NCI-H146 (cell line): ENCODE data around the gene UBE2J1.

Source experiments
- DNase-seq: peaks from one replicate; lab custom pipeline; 2025; lab: John Stamatoyannopoulos, UW

UBE2J1 gene

DNA sequence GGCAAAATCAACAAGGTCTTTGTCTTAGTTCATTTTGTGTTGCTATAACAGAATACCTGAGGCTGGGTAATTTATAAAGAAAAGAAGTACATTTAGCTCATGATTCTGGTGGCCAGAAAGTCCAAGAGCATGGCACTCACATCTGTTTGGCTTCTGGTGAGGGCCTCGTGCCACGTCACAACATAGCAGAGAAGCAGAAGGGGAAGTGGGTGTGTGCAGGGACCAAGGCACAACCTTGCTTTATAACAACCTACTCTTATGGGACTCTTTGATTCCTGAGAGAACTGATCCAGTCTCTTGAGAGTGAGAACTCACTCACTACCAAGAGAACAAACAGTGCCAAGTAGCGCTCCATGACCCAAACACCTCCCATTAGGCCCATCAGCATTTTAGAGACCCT, 62.8 kb downstream of the UBE2J1 start:
- no peak for DNase-seq

DNA sequence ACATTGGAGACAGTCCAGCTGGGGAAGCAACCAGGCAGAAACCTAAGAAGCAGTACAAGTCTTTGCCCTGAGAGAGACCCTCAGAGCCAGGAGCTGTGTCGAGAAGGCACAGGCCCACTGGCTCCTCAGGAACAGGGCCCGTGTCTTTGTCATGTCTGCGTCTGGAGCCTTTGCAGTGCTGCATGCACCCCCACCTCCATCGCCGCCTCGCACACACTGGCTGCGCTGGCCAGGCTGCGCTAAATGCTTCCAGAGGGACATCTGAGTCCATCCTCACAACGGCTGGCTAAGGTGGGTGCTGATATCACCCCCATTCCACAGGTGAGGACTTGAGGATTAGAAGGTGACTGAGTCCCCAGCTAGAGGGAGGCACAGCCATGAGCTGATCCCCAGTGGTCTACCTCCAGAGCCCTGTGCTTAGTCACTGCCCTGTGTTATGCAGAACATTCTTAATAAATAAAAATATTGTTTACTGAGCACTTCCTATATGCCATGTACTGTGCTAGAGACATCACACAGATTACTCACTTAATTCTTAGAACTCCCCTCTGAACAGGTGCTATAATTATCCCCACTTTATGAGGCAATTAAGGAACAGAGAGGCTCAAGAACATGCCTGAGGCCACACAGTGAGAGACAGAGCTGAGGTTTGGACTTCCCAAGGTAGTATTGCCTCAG, 65.0 kb downstream of the UBE2J1 start:
- no peak for DNase-seq

DNA sequence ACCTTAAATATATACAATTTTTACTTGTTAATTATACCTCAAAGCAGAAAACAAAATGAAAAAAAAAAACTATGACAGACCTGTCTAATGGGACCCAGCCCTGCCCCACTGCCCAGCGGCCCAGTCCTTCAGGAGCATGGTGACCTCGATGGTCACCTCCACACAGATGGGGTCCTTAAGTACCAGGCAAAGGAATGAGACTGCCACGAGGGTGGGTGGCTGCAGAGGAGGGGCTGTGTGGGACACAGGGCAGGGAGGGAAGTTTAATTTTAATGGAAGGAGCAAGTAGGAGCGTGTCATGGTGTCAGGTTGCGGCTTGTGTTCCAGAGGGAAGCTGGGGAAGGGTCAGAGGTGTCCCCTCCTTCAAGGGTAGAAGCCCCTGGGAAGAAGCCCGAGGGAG, 66.0 kb downstream of the UBE2J1 start:
- DNase-seq = no peak

DNA sequence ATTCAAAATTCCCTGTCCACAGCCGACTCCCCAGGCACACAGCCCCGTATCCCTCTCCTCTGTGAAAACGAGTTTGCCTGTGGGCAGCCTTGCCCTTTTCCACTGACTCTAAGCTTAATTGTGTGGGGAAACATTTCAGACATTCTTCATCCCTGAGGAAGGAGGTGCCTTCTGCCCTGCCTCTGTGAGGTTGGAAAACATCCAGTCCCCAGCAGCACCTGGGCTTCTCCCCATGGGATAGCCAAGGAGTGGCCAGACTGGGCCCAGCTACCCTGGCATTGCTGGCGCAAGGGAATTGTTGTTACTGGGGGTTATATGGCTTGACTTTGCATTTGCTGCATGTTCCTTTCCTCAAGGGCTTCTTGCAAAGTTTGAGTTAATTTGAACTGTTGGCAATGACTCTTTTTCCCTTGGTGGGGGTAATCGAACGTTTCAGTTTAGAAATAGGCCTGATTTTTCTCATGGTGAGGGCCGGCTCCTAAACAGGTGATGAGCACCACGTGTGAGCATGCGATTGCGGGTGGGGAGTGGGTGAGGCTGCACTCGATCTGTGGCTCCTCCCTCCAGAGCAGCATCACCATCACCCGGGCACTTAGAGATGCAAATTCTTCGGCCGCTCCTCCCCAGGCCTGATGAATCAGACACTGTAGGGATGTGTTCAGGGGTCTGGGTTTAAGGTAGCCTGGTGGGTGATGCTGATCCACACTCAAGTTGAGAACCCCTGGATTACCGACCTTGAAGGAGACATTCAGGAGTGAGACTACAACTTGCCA, 67.4 kb downstream of the UBE2J1 start:
- DNase-seq = no peak

DNA sequence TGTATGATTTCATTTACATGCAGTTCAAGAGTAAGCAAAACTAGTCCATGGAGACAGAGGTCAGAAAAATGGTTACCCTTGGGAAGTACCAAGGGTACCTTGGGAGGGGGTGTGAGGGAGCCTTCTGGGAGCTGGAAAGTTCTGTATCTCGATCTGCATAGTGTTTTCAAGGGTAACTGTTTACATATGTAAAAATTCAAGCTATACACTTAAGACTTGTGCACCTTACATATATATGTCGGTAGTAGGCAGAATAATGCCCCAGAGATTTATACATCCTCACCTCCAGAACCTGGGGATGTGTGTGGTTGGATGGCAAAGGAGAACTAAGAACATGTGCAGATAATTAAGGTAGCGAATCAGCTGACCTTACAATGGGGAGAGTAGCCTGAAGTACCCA, 68.4 kb downstream of the UBE2J1 start:
- no peak for DNase-seq

DNA sequence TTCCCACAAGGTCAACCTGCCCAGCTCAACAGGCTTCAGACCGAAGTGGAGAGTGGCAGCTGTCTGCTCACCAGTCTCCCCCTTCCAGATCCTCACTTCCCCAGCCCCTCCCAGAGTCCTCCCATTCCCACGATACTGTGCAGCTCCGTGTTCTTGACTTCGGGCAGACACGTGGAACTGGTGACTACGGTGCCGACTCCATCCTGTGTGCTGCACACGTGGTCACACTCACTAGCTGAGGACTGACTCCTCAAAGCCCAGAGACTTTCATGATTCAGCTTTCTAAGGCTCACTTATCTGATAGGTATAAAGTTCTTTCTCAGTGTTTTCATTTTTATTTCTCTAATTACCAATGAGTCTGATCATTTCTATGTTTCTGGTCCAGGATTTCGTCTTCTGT, 69.8 kb downstream of the UBE2J1 start:
- DNase-seq = no peak

DNA sequence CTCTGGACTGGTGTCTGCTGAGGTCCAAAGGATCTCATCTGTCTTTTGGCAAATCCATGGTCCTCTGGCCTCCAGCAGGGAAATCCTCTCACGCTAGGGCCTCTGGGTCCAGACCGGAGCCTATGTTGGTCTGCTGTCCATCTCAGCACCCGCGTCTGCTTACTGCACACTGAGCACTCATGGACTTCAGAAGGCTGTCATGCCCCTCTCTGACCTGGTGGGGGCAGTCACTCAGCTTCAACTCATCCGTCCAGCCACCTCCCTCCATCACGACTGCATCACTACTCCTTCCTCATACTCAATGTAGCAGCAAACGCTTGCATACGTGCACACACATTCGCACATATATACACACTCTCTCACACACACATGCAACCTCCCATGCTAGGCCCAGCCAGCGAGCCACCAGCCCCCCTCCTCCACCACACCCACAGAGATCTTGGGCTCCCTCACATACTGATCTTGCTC, 70.7 kb downstream of the UBE2J1 start:
- peak; percentile 19 for DNase-seq

DNA sequence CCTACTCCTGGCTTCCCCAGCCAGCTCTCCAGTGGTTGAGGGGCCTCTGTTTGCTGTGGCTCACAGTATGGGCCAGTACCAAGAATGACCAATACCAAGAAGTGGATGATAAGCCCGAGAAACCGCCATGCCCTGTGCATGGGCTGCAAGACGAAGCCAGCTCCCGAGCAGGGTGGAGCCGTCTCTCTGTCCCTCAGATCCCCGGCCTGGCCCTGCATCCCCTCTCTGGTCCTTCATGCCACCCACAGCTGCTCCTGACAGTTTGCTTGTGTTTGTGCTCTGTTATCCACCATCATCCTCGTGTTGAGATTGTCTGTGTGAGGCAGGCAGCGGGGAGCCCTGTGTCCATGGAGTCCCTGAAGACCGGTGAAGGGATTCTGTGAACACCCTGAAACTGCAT, 73.6 kb downstream of the UBE2J1 start:
- no peak for DNase-seq
